A549 treated with GW870086 at 1 μM for 4 hours (cell line): ENCODE data around the gene ANKRD60. TPM values are rescaled to one million over a fixed set of nuclear protein-coding genes. Genes with fewer than 3 reads are reported as not detected.

Source experiments
- total RNA-seq: library from RNA; stranded (reverse); fragments of 200-300 nt; extraction: Qiagen RNA extraction; gene quantifications from 5 replicates; pipeline ENCODE4 v1.2.3, GENCODE V29; 2022; ENCODE audit warnings: low read depth

ANKRD60 gene
- not detected in 5 replicates for total RNA-seq

GRCh38 chr20:58228484-58229197, at the start of gene ANKRD60:
ANKRD60 (minus strand) TSS chr20:58228653; CDS start chr20:58228653, 0 bp downstream.

Other genes starting within 250 kb of the ANKRD60 start
- gene RAB22A, start 81.1 kb upstream of the ANKRD60 start, total RNA-seq, result 8.4 to 11.1 TPM (median 10.2 TPM) in 5 replicates
- gene VAPB, start 160.6 kb upstream of the ANKRD60 start, total RNA-seq, result 48.6 to 53.8 TPM (median 50.9 TPM) in 5 replicates